CD4-positive, alpha-beta T cell treated with Interleukin-6 at 100 ng/mL for 8 hours (primary cell): ENCODE data around the gene PLEKHA1.

ENCODE experiments used
- DNase-seq: peaks from one replicate; pipeline ENCODE4 v3.0.0-alpha.2; 2020; ENCODE audit warnings: mixed read lengths, low spot score

Gene PLEKHA1

GRCh38 chr10:122422266-122422989, 47.9 kb downstream of the PLEKHA1 start:
- DNase-seq: peak; percentile 43

- DNase-seq: no peak
These were observed 49.6 kb downstream of the PLEKHA1 start for GRCh38 chr10:122424059-122424458.

GRCh38 chr10:122426829-122427228, 52.3 kb downstream of the PLEKHA1 start:
- no peak for DNase-seq

- no peak for DNase-seq
These were observed 52.8 kb downstream of the PLEKHA1 start for GRCh38 chr10:122427280-122427679.

GRCh38 chr10:122435212-122435827, 60.8 kb downstream of the PLEKHA1 start:
- DNase-seq: peak; percentile 49

GRCh38 chr10:122441961-122442360, 67.5 kb downstream of the PLEKHA1 start:
- no peak for DNase-seq

GRCh38 chr10:122445469-122445868, 71.0 kb downstream of the PLEKHA1 start:
- no peak for DNase-seq

GRCh38 chr10:122445904-122446303, 71.4 kb downstream of the PLEKHA1 start:
- DNase-seq: no peak

GRCh38 chr10:122446668-122447423, 72.3 kb downstream of the PLEKHA1 start:
- no peak for DNase-seq

GRCh38 chr10:122448600-122448999, 74.1 kb downstream of the PLEKHA1 start:
- DNase-seq: no peak

GRCh38 chr10:122449153-122449552, 74.6 kb downstream of the PLEKHA1 start:
- no peak for DNase-seq

- no peak for DNase-seq
These were observed 76.0 kb downstream of the PLEKHA1 start for GRCh38 chr10:122450353-122450990.

GRCh38 chr10:122454071-122454470, 79.6 kb downstream of the PLEKHA1 start:
- no peak for DNase-seq

GRCh38 chr10:122454603-122455080, 80.1 kb downstream of the PLEKHA1 start, which contains the start of gene ARMS2:
ARMS2 (plus strand) TSS chr10:122454653; CDS start chr10:122454728, 75 bp downstream.
- no peak for DNase-seq

- no peak for DNase-seq
These were observed 81.0 kb downstream of the PLEKHA1 start for GRCh38 chr10:122455376-122456079.

- DNase-seq: no peak
These were observed 83.4 kb downstream of the PLEKHA1 start for GRCh38 chr10:122457934-122458333.

GRCh38 chr10:122458693-122459092, 84.2 kb downstream of the PLEKHA1 start:
- no peak for DNase-seq

- no peak for DNase-seq
These were observed 85.2 kb downstream of the PLEKHA1 start for GRCh38 chr10:122459561-122460273.

GRCh38 chr10:122460891-122461293, 86.4 kb downstream of the PLEKHA1 start:
- DNase-seq: no peak

GRCh38 chr10:122461367-122461728, 86.8 kb downstream of the PLEKHA1 start, which contains the start of gene HTRA1:
HTRA1 (plus strand) TSS chr10:122461553; CDS start chr10:122461653, 100 bp downstream.
- no peak for DNase-seq
